Measurements from ENCODE around the gene HACD1.

Gene HACD1

GRCh38 chr10:17647326-17647725 lies 30.2 kb upstream of the HACD1 start:
- no peaks in the 10 kb centered on the region for H3K36me3 ChIP-seq (ENCODE audit: control insufficient read depth, insufficient read depth, low read length)
- no peak for TF ChIP-seq CTCF (IDR thresholded peaks at IDR 0.05; ENCODE audit: insufficient read depth, low read length, poor library complexity, severe bottlenecking)
- DNase-seq (ENCODE audit: extremely low read depth, insufficient read length): no peak
- H3K4me3 ChIP-seq (replicated peaks; ENCODE audit: low read depth, low read length): no peak overlapping the region
- no peaks in the 10 kb centered on the region for H3K27me3 ChIP-seq (replicated peaks; ENCODE audit: control insufficient read depth, insufficient read depth, low read length)

- no peaks in the 10 kb centered on the region for H3K27me3 ChIP-seq (replicated peaks; ENCODE audit: control insufficient read depth, insufficient read depth, low read length)
- H3K36me3 ChIP-seq (ENCODE audit: control insufficient read depth, insufficient read depth, low read length): no peaks in the 10 kb centered on the region
- DNase-seq (ENCODE audit: extremely low read depth, insufficient read length): no peak
- no peak for TF ChIP-seq CTCF (IDR thresholded peaks at IDR 0.05; ENCODE audit: insufficient read depth, low read length, poor library complexity, severe bottlenecking)
- H3K4me3 ChIP-seq (replicated peaks; ENCODE audit: low read depth, low read length): peak overlapping the region; percentile 92
These were observed 28.6 kb upstream of the HACD1 start for GRCh38 chr10:17645621-17646345.

DNA sequence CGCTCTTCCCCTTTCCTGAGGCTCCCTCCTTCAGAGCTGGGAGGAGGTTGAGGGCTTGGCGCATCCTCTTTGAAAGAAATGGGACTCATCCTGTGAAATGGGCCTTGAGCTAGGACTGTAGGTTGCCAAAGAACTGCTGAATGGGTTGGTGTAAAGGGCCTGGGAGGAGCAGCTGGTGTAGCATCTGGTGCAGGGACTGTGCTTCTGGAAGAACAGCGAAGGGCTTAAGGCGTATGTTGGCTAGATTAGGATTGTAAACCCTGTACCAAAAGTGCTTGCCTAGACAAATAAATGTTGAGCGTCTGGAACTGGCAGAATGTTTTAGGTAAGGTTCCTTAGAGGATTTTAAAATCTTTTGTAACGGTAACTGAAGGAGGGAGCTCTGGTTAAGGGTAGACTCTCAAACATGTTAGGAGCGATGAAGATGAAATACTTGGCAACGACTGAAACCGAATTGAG lies 27.3 kb upstream of the HACD1 start:
- Histone ChIP-seq H3K4me3 (replicated peaks; ENCODE audit: low read depth, low read length) (peak overlapping the region; percentile 92), H3K27me3 (replicated peaks; ENCODE audit: control insufficient read depth, insufficient read depth, low read length) (no peaks in the 10 kb centered on the region), H3K36me3 (ENCODE audit: control insufficient read depth, insufficient read depth, low read length) (no peaks in the 10 kb centered on the region)
- no peak for TF ChIP-seq CTCF (IDR thresholded peaks at IDR 0.05; ENCODE audit: insufficient read depth, low read length, poor library complexity, severe bottlenecking)
- no peak for DNase-seq (ENCODE audit: extremely low read depth, insufficient read length)

DNA sequence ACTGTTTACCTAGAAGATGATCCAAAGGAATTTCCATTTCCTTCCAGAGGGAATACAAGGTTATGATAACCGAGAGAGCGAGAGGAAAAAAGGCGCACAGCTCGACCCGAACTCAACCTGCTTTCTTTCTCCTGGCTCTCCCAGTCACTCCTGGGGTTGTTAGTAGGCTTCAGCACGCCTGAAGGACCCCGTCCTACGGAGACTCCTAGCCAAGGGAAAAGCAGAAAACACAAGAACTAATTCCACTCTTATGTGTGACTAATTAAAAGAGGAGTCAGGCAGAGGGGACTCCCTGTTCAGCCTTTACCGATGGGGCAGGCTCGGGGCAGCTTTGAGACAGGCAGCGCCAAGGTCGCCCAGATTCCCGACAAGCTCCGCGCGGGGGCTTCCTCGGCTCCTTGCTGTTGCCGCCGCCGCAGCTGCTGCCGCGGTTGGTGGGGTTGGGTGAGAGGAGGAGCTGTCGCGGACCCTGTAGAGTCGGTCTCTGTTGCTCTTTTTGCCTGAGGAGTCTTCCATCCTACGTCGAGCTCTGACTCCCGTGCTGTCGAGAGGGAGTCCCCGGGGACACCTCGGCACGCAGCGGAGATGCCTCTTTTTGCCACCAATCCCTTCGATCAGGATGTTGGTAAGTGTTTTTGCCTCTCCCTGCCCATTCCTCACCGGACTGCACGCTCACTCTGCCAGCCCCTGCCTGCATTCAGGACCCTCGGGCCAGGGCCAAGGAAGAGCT lies 26.7 kb upstream of the HACD1 start, which contains the start of gene STAM:
STAM (plus strand) TSS at position 397 of the 730 bp plus-strand sequence; CDS start at position 586, 189 bp downstream.
- H3K36me3 ChIP-seq (ENCODE audit: control insufficient read depth, insufficient read depth, low read length): no peaks in the 10 kb centered on the region
- H3K27me3 ChIP-seq (replicated peaks; ENCODE audit: control insufficient read depth, insufficient read depth, low read length): no peaks in the 10 kb centered on the region
- peak; percentile 93 for DNase-seq (ENCODE audit: extremely low read depth, insufficient read length)
- no peak for TF ChIP-seq CTCF (IDR thresholded peaks at IDR 0.05; ENCODE audit: insufficient read depth, low read length, poor library complexity, severe bottlenecking)
- H3K4me3 ChIP-seq (replicated peaks; ENCODE audit: low read depth, low read length): peak within 1 kb of the TSS; percentile 92

DNA sequence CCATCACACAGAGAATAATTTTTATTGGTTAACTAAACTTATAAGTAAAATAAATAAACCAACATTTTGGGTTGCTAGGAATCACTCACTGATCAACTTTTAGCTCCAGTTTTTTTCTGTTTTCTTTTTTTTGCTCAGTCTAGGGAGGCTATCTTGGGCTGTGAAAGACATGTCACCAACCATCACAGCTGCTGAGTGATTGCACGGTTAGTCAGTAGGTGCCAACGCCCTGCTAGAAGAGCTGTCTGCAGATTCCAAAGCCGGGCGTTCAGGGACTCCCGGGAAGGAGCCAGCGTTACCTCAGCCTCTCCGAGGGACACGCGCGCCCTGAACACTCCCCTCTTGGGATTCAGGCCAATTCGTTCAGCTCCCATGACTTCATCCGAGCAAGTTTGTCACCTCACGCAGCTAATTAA lies 26.2 kb upstream of the HACD1 start:
- Histone ChIP-seq H3K27me3 (replicated peaks; ENCODE audit: control insufficient read depth, insufficient read depth, low read length) (no peaks in the 10 kb centered on the region), H3K36me3 (ENCODE audit: control insufficient read depth, insufficient read depth, low read length) (no peaks in the 10 kb centered on the region), H3K4me3 (replicated peaks; ENCODE audit: low read depth, low read length) (peak overlapping the region; percentile 92)
- TF ChIP-seq CTCF (IDR thresholded peaks at IDR 0.05; ENCODE audit: insufficient read depth, low read length, poor library complexity, severe bottlenecking): no peak
- DNase-seq (ENCODE audit: extremely low read depth, insufficient read length): no peak
